Body of pancreas (tissue), 4 donors: ENCODE data around the gene ARF1. TPM values are rescaled to one million over a fixed set of nuclear protein-coding genes. Genes with fewer than 3 reads are reported as not detected.
A peak's percentile ranks its signal among the peaks of the same experiment; 100 is the strongest.

ENCODE experiments used
- ATAC-seq: fragments of 150-250 bp; one replicate; pipeline ENCODE4 v1.9.1; 2016
- DNase-seq, 4 donors: peaks; one replicate each; pipeline ENCODE4 v3.0.0-alpha.2; 2019
- H3K27ac ChIP-seq, 4 donors: fragments of 200-600 bp; sonication (generic); 1 replicate in 3 of 4; 2 replicates in 1 of 4; pipeline versions ENCODE4 v1.5.1 to v1.6.1; 2016 to 2019; ENCODE audit warnings: mild to moderate bottlenecking in 1 of 4, mixed read lengths in 1 of 4, moderate library complexity in 1 of 4
- H3K27me3 ChIP-seq, 2 donors: fragments of 200-600 bp; sonication (generic); one replicate each; pipeline ENCODE4 v1.6.0; 2016; ENCODE audit warnings: mild to moderate bottlenecking in 1 of 2
- H3K36me3 ChIP-seq, 2 donors: fragments of 200-600 bp; sonication (generic); replicated peaks in 1 of 2; 2 replicates each; pipeline ENCODE4 v1.5.1; 2016; ENCODE audit warnings: low read depth in 2 of 2; ENCODE audit not compliant: insufficient read depth in 1 of 2
- H3K4me1 ChIP-seq: fragments of 200-600 bp; sonication (generic); one replicate; pipeline ENCODE4 v1.6.0; 2016
- H3K4me3 ChIP-seq, 2 donors: fragments of 200-600 bp; sonication (generic); 1 replicate in 1 of 2; 2 replicates in 1 of 2; pipeline ENCODE4 v1.5.1; 2016 to 2019
- H3K9me3 ChIP-seq, 3 donors: fragments of 200-600 bp; sonication (generic); 1 replicate in 2 of 3; 2 replicates in 1 of 3; pipeline ENCODE4 v1.5.1; 2016
- POLR2A ChIP-seq, 3 donors: fragments of 450-650 bp; IDR thresholded peaks; one replicate each; pipeline ENCODE4 v1.6.1; 2016; ENCODE audit warnings: antibody characterized with exemption in 3 of 3, mild to moderate bottlenecking in 2 of 3
- WGBS, 2 donors: methylation state at CpG; one replicate each; pipeline ENCODE4 v1.1.5; 2017; 5-methylcytosine and 5-hydroxymethylcytosine counted together
- intact Hi-C: fragments of 100-400 bp; cut with DNase I; formaldehyde crosslinking; loops from one replicate; pipeline ENCODE4 v1.15.1; 2023
- total RNA-seq, 2 donors: library from RNA; depleted of rRNA; stranded (reverse); fragments of >200 nt; gene quantifications; one replicate each; pipeline ENCODE4 v1.1.0, GENCODE V29; 2016
- TF ChIP-seq, protein P1 (sequence below), 7 experiments: fragments of 450-650 bp in 4 of 7; fragments of 200-600 bp in 3 of 7; sonication (generic) in 3 of 7; IDR thresholded peaks; one replicate each; pipeline ENCODE4 v1.5.1; 2016 to 2019; ENCODE audit warnings: antibody characterized with exemption in 7 of 7

The ARF1 gene
- total RNA-seq, 2 donors from 2014 or later: 158 to 203 TPM

DNA sequence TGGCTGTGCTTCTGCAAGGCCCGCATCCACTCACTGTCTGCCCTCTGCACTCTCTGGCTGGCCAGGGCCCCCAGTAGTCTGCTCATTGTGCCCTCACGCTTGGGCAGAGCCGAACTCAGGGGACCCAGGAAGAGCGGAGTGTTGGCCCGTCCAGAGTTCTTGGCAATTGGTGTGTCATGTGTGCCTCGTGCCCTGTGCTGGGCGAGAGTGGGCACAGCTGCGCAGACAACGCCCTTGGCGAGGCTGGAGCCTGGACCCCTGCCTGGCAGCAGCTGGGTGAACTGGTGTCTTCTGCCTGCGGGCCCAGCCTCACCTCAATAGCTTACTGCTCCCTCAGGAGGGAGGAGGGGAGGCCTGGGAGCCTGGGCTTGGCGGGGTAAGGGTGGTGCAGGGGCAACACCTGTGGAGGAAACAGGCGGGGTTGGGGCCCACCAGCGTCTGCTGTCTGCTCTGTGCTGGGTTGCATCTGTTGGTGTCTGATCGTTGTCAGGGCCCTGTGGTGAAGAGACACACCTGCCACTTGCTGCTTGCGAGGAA is 59.7 kb downstream of the ARF1 start:
- Histone ChIP-seq H3K27me3 (no peaks in the 10 kb centered on the region), H3K4me3 (no peak overlapping the region), H3K27ac (peak overlapping the region in 3 of 4 donors; percentile 96 to 98 (median 98)), H3K36me3 (peaks cover 0 to 7% of the 10 kb centered on the region in 2 donors), H3K9me3 (no peaks in the 10 kb centered on the region), H3K4me1 (peaks cover 36% of the 10 kb centered on the region)
- WGBS, 2 donors: 58 to 62% methylated on average over 14 to 15 of the region's 16 CpGs
- intact Hi-C loops: no loop called here
- ATAC-seq: no peak
- TF ChIP-seq POLR2A (IDR thresholded peaks at IDR 0.05): no peak
- TF ChIP-seq, protein P1, sequence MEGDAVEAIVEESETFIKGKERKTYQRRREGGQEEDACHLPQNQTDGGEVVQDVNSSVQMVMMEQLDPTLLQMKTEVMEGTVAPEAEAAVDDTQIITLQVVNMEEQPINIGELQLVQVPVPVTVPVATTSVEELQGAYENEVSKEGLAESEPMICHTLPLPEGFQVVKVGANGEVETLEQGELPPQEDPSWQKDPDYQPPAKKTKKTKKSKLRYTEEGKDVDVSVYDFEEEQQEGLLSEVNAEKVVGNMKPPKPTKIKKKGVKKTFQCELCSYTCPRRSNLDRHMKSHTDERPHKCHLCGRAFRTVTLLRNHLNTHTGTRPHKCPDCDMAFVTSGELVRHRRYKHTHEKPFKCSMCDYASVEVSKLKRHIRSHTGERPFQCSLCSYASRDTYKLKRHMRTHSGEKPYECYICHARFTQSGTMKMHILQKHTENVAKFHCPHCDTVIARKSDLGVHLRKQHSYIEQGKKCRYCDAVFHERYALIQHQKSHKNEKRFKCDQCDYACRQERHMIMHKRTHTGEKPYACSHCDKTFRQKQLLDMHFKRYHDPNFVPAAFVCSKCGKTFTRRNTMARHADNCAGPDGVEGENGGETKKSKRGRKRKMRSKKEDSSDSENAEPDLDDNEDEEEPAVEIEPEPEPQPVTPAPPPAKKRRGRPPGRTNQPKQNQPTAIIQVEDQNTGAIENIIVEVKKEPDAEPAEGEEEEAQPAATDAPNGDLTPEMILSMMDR (IDR thresholded peaks at IDR 0.05): no peak
- DNase-seq: peak in 1 of 4 donors; percentile 7

DNA sequence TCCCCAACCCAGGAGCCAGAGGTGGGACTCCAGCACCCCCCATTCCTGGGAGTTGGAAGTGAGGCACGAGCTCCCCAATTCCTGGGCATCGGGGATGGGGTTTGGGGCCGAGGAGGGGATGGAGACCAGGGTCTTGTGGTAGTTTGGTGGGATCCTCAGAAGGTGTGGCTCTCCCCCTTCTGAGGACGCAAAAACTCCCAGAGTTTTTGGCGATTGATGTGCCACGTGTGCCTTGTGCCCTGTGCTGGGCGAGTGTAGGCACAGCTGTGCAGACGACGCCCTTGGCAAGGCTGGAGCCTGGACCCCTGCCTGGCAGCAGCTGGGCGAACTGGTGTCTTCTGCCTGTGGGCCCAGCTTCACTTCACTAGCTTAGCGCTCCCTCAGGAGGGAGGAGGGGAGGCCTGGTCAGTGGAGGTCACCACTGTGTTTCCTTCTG is 60.2 kb downstream of the ARF1 start:
- H3K9me3 ChIP-seq: no peaks in the 10 kb centered on the region
- 56 to 58% methylated on average over 10 of the region's 11 CpGs for WGBS, 2 donors
- TF ChIP-seq, protein P1 (IDR thresholded peaks at IDR 0.05): no peak
- TF ChIP-seq POLR2A (IDR thresholded peaks at IDR 0.05): no peak
- no peak overlapping the region for H3K4me3 ChIP-seq
- DNase-seq (peak in 1 of 4 donors; percentile 20), ATAC-seq (no peak)
- no peak overlapping the region for H3K27ac ChIP-seq
- peaks cover 0 to 9% of the 10 kb centered on the region in 2 donors for H3K36me3 ChIP-seq
- peaks cover 36% of the 10 kb centered on the region for H3K4me1 ChIP-seq
- H3K27me3 ChIP-seq: no peaks in the 10 kb centered on the region
- intact Hi-C loops: no loop called here

DNA sequence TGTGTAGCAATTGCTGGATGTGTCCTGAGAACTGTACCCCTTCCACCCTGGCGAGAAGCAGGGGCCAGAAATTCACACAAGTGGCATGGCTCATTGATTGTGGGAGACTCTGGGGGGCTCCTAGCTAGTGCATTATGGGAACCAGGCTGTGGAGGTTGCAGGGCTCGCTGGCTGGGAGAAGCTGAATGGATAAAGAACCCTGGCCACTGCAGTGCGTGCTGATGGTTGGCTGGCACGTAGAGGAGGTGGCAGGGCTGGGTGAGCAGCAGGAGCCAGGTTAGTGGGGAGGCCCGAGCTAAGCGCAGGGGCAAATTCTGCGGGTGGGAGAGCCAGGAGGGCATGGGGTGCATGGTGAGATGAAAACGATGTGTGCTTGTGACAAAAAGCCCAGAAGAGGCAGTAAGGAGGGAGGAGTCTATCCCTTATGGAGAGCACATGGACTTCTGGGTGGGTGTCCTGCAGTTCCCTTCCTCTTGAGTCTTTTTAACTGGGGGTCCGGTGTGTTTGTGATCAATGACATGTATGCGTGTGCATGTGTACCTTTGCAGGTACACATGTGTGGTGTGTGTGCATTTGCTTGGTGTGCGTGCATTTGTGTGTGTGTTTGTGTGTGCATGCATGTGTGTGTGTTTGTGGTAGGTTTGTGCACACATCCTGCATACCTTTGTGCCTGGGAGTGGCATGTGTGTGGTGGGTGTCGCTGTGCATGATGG is 61.1 kb downstream of the ARF1 start:
- DNase-seq: no peak
- WGBS, 2 donors: 85 to 86% methylated on average over 12 of the region's 12 CpGs
- no peak for TF ChIP-seq POLR2A (IDR thresholded peaks at IDR 0.05)
- TF ChIP-seq, protein P1 (IDR thresholded peaks at IDR 0.05): no peak

DNA sequence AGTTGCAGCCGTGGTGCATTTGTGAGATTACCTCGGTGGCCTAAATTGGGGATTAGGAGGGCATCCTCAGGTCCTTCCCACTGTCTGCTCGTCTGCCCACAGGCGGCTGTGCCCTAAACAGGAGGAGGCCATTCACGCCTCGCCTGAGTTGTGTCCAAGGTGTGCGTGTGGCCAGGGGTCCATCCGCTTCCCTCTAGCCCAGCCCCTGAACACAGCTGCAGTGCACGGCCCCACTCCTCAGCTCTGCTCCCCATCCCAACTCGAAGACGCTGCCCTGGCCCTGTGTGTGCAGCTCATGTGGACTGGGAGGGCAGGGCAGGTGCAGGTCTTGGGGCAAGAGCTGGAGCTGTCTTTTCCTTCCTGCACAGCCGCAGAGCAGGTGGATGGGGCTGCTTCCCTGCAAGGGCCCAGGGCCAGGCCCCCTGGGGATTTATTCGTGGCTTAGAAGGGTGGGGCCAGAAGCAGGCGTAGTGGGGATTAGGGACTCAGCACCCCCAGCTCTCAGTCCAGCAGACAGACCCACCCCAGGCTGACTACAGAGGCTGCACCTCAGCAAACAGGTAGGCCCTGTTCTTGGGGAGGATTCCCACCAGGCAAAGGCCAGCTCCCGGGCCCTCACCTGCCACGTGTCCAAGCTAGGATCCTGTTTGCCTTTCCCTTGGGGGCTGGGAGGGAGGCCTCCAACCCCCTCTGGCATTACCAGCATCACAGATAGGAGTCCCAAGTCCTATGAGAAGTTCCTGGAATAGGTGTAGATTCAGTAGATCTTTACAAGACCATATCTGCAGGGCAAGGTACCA is 61.9 kb downstream of the ARF1 start:
- ATAC-seq: no peak
- no peak for TF ChIP-seq POLR2A (IDR thresholded peaks at IDR 0.05)
- TF ChIP-seq, protein P1 (IDR thresholded peaks at IDR 0.05): no peak
- WGBS, 2 donors: 81 to 82% methylated on average over 13 to 16 of the region's 16 CpGs
- intact Hi-C loops: no loop called here
- peaks cover 36% of the 10 kb centered on the region for H3K4me1 ChIP-seq
- H3K4me3 ChIP-seq: no peak overlapping the region
- H3K9me3 ChIP-seq: no peaks in the 10 kb centered on the region
- H3K27me3 ChIP-seq: no peaks in the 10 kb centered on the region
- DNase-seq: no peak
- peaks cover 0 to 14% of the 10 kb centered on the region in 2 donors for H3K36me3 ChIP-seq
- H3K27ac ChIP-seq: no peak overlapping the region

More for the DNA sequence above, 61.1 kb downstream of the ARF1 start:
- Histone ChIP-seq H3K27me3 (no peaks in the 10 kb centered on the region), H3K4me1 (peaks cover 36% of the 10 kb centered on the region), H3K9me3 (no peaks in the 10 kb centered on the region), H3K4me3 (no peak overlapping the region), H3K36me3 (peaks cover 0 to 11% of the 10 kb centered on the region in 2 donors), H3K27ac (no peak overlapping the region)
- intact Hi-C loops: no loop called here
- no peak for ATAC-seq
